COLO668 (cell line): ENCODE data around the gene NDUFS5.
"Not testable (repeated sequence)": the region's sequence is repeated elsewhere in the genome, so short reads cannot be mapped to it uniquely, and the experiment has no call there.

Experiments used
- DNase-seq: peaks from one replicate; lab custom pipeline; 2025; ENCODE audit not compliant: unreplicated experiment; lab: John Stamatoyannopoulos, UW

The NDUFS5 gene

DNA sequence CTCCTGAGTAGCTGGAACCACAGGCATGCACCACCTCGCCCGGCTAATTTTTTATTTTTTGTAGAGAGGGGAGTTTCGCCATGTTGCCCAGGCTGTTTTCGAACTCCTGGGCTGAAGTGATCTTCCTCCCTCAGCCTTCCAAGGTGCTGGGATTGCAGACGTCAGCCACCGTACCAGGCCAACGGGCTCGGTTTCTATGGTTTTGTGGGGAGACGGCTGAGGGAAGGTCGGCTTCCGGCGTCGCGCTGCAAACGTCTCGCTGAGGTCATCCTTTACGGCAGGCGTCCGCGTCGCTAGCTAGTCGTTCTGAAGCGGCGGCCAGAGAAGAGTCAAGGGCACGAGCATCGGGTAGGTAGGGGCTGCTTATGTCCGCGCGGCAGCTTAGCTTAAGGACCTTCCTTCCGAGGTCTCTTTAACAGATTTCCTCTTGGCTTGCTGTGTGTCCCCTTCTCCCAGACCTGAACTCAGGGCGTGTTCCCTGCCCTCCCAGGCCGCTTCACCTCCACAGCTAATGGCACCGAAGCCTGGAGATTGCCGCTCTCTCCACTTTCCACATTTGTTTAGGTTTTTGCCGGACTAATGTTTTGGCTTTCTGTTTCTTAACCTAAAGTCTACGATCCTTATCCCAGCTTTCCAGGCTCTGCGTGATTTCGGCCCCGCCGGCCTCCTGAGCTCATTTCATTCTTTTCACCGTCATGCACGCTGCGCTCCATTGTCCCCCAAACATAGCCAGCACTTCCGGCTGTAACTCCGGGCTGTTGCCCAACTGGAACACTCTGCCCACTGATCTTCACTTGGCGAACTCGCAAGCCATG is at the start of gene NDUFS5:
Gene NDUFS5, plus strand, starts transcription at position 300 of the 815 bp plus-strand sequence. CDS start 2,375 bp downstream, outside the sequence.
- DNase-seq, result peak; percentile 98

DNA sequence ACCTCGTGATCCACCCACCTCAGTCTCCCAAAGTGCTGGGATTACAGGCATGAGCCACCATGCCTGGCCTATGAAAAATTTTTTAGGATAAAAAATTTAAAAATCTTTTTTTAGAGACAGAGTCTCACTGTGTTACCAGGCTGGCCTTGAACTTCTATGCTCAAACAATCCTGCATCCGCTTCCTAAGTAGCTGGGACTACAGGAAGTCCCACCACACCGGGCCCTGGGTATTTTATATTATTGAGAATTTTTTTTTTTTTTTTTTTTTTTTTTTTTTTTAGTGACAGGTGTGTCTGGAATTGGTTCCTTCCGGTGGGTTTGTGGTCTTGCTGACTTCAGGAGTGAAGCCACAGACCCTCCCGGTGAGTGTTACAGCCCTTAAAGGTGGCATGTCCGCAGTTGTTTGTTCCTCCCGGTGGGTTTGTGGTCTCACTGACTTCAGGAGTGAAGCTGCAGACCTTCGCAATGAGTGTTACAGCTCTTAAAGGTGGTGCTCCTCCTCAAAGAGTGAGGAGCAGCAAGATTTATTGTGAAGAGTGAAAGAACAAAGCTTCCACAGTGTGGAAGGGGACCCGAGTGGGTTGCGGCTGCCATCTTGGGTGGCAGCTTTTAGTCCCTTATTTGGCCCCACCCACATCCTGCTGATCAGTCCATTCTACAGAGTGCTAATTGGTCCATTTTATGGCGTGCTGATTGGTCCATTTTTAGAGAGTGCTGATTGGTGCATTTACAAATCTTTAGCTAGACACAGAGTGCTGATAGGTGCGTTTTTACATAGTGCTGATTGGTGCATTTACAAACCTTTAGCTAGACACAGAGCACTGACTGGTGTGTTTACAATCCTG is 48.5 kb upstream of the NDUFS5 start:
- not testable (repeated sequence) for DNase-seq

DNA sequence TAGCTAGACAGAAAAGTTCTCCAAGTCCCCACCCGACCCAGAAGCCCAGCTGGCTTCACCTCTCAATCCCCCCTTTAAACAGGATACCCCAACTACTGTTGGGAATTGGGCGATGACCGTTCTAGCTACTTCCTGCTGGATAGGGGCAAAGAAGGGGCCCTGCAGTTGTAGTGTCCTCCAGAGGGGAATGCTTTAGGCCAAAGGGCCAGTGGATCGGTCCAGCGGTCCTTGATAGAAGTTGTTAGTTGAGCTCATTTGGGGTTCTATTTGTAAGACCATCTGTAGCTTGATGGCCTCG is 48.0 kb upstream of the NDUFS5 start:
- DNase-seq, result peak; percentile 23

DNA sequence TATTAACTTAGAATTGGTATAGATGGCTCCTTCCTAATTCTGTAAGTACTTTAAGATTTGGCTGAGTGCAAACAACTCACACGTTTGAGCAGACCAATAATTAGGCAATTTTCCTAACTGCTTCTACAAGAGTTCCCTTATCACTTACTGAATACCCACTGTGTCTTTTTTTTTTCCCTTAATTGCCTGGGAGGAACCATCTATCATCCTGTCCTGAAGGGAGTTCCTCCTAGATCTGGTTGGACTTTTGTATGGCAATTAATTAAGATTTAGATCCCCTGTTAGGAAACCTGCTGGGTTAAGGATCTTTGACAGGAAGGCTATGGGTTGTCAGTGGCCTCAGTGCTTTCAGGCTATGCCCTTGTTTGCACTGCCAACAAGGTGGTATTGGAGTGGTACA is 46.8 kb upstream of the NDUFS5 start:
- not testable (repeated sequence) for DNase-seq

DNA sequence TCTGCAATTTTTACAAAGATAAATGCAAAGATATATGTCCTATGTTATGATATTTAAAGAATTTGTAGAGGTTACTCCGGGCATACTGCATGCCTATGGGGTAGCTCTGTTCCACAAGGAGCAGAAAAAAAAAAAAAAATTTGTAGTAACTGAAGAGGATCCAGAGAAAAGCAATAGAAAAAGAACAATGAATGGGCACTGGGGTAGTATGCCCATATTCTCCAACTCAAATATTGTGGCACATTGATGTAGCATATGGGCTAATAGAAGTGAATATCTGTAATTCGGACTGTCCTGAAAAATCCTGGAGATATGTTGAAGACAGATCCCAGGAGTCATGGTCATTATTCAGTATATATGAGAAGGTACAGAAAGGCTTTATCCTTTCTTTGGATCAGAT is 36.2 kb upstream of the NDUFS5 start:
- no peak for DNase-seq

DNA sequence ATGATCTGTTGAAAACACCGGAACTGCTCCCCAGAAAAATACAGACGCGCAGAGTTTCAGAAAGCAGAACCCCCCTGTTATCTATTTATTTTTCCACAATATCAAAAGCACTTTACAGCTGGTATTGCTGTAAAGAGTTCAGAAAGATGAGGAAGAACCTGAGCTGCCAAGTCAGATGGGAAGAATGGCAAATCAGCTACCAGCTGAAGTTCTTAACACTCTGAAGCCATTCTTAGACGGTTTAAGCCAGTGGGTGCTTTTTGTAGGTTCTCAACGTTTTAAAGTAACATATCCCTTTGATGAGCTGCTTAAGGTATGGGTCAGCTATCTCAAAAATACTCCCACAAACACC is 35.8 kb upstream of the NDUFS5 start:
- DNase-seq, result no peak

DNA sequence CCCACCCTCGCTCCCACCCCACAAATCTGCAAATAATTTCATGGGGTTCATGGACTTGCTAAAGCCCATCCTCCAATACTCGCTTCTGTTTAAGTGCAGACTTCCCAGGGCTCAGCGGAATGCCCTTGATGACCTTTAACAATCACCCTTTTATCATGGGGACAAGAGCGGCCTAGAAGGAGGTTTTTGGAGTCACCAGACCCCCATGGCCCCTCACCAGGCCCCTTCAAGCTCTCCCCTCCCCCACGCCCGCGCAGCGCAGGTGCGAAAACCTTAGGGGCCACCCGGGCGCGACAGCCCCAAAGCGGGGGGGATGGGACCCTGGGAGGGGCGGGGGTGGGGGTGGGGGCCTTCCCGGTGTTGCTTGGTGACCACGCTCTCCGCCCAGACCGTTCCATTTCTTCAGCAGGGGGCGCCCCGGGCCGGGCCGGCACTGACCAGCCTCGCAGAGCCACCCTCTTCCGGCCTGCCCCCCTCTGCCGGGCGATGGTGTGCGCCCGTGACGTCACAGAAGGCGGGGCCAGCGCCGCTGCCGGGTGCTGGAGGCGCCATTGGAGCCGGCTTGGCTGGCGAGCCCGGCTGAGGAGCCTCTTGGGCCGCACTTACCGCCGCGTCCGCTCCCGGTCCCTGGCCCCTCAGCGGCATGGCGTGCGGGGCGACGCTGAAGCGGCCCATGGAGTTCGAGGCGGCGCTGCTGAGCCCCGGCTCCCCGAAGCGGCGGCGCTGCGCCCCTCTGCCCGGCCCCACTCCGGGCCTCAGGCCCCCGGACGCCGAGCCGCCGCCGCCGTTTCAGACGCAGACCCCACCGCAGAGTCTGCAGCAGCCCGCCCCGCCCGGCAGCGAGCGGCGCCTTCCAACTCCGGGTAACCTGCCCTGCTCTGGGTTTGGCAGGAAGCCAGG is 35.2 kb upstream of the NDUFS5 start, which contains the start of gene AKIRIN1:
Gene AKIRIN1, plus strand, starts transcription at position 539 of the 900 bp plus-strand sequence. Its CDS starts 105 bp downstream, at position 644.
- DNase-seq, result peak; percentile 99

DNA sequence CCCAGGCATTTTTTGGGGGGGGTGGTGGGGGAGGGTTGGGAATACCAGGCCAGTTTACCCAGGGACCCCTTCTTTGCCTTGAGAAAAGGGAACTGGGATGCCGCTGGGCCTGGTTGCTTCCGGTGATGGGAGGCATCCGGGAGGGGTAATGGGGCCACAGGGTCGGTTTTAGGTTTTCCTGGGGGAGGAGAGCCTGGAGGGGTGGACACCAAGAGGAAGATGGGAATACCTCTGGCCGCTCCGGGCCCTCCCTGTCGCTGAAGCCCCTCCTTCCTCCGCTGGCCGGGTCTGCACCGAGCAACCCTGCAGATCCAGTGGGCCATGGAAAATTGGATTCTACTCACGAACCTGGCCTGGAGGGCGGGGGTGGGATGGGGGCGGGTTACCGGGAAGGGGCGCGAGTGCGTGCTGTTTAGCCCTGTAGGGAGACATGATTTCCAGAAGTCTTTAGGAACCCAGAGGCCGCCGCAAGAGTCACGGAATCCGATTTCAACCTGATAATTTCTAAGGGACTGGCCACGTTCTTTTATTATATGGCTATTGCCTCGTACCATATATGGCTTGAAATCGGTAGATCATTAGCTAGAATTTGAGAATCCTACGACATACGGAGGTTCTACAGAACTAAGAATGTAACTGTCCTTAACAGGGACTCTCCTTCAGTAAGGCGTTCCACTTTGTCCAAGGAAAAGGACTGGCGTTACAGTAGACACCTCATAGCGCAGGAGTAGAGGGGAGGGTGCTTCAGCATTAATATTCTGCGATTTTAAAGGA is 34.3 kb upstream of the NDUFS5 start:
- DNase-seq, result peak; percentile 59

DNA sequence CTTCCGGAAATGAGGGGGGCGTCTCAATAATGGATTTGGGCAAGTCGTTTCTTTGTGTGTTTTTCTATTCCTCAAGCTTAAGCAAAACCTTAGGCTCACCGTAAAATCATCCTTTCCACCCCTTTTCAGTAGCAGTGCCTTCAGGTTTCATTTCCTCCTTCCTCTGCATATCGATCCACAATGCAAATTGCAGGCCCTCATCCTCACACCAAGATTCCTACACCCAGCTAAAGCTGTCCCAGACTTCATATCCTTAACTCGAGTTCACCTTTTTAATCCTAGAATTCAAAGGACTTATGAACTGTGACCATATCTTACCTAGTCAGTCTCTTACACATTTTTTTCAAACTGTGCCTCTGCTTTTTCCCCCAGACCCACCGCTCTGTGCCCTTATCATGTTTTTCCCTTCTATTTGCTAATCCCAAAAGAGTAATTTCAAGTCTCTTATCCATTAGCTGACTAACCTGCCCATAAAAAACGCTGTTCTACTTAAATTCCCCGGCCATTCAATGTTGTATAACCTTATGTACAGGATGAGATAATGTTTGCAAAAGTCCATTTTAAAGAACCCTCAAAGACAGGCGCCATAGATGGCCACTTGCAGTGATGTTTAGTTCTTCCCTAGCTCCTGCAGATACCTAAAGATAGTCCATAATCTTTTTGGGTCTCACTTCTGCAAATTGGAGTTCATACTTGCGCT is 33.6 kb upstream of the NDUFS5 start:
- peak; percentile 21 for DNase-seq

DNA sequence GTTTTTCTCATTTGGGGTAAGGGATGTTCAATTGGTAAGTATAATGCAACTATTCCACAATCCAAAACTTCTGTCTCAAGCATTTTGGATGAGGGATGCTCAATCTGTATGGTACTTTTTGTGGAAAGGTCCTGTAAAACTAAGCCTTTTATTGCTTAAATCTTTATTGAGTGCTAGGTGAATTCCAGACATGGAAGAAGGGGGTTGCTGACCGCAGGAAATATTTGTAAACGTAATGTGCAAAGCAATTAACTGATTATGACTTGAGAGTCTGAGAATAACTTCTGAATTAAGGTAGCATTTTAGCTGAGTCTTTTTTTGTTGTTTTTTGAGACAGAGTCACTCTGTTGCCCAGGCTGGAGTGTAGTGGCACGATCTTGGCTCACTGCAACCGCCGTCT is 32.0 kb upstream of the NDUFS5 start:
- DNase-seq, result no peak

DNA sequence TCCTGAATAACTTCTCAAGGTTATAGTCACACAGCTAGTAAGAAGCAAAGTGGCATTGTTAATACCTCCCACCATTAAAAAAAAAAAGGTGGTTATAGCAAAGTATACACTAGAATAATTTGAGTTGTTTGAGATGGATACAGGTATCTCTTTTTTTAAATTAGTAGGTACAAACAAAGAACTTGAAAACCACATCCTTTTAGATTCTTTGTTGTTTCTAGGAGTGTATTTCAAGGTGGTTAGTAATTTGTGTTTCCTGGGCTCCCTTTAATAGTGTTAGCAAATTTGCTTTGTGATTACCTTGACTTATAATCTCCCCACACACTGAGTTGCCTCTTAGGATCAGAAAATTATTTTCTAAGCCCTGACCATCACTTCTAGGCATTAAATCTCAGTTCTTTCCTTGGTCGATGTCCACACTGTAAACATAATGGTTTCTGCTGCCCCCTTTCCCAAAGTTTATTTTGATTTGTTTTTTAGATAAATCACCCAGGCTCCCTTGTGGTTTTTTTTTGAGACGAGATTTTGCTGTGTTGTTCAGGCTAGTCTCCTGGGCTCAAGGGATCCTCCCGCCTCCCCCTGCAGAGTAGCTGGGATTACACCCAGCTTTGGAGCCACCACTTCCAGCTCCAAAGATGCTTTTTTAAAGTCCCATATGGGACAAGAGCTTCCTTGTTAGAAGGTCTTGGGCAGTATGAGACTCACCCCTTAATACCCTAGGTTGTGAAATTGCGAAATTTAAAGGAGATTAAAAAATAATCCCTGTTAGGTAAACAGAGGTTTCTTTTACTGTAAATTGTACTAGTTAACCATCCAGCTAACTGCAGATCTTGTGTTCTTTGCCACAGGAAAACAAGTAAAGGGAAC is 28.9 kb upstream of the NDUFS5 start:
- no peak for DNase-seq

DNA sequence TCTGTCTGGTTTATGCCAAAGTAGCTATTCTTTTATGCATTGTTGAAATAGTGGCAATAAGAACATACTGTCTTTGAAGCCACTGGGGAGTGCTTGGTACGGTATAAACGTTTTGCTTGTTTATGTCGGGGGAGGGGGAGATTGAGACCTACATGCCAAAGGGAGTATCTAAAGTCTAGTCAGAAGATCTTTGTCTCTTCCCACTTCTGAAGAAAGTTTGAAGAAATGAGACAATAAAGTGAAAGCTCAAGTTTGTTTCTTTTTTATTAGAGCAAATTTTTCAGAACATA is 28.3 kb upstream of the NDUFS5 start:
- no peak for DNase-seq

DNA sequence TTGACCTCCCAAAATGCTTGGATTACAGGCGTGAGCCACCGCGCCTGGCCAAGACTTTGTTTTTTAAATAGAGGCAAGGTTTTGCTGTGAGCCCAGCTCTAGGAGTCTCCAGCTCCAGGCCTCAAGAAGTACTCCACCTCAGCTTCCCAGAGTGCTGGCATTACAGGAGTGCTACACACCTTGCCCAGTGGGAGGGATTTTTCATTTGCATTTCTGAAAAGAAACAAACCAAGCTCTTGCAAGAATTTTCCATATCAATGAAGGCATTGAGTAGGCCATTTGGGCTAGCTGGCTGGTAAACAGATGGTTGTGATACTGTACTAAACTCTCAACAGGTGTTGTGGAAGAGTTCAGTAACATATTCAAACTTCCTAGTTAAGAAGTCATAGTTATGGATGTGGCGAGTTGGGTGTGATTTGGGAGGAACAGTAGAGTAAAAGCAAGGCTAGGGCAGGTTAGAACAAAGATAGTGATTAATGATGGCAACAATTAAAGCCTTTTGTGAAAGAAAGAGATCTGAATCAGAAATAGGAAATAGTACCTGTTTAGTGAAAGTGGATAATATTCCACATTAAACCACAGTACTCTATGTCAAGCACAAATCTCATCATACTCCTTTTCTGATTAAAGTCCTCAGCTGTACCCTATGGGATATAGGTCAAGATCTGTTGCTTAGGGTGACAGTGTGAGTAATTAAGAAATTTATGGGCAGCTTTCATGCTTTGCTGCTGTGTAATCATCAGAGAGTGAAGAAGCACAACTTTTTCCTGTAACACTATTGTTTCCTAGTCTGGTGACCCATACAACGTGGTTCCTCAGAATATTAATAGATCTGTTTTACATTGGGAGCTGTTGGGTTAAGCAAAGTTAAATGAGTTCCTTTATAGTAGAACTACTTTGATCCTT is 24.4 kb upstream of the NDUFS5 start:
- DNase-seq, result no peak

DNA sequence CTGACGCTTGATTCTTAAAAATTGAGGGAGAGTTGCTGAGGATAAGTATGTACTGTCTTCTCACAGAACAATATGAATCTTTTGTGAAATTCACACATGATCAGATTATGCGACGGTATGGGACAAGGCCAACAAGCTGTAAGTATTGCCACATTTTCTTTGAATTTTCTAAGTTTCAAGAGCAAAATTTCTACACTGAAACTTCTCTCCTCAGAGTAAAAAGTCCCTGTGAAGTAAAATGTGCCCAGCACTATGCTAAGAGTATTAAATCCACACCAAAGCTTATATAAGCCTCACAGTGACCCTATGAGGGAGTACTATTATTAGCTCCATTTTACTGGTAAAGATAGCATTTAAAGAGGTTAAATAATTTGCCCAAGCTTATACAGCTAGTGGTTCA is 22.9 kb upstream of the NDUFS5 start:
- DNase-seq, result no peak

DNA sequence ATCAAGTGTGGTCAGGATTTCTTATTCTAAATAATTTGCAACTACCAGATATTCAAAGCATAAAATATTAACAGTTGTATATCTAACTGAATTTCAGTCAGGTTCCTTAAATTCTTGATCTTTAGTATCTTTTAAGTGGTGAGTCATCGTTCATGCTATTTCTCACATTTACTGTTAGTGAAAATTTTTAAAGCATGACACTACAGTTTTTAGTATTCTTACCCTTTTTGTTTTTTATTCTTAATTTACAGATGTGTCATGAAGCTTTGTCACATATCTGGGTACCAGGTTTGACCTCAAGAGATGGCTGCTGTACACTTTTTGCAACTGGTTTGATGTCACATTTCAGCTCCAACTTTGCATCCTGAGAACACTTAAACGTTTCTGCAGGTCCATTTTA is 22.4 kb upstream of the NDUFS5 start:
- no peak for DNase-seq

DNA sequence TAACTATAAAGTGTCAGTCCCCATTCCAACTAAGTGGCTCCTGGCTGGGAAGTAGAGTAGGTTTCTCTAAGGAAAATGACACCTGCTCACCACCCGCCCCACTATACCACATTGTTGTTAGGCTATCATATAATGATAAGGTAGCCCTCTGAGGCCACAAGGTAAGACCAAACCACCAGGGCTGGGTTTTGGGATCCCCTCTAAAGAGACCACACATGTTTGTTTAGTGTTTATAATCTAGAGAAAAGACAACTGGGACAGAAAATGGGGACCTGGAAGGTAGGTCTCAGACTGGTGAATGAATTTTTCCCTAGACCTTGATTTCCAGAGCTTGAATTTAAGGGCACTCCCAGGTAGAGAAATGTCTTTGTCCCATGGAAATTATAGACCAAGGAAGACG is 19.9 kb upstream of the NDUFS5 start:
- DNase-seq, result no peak

DNA sequence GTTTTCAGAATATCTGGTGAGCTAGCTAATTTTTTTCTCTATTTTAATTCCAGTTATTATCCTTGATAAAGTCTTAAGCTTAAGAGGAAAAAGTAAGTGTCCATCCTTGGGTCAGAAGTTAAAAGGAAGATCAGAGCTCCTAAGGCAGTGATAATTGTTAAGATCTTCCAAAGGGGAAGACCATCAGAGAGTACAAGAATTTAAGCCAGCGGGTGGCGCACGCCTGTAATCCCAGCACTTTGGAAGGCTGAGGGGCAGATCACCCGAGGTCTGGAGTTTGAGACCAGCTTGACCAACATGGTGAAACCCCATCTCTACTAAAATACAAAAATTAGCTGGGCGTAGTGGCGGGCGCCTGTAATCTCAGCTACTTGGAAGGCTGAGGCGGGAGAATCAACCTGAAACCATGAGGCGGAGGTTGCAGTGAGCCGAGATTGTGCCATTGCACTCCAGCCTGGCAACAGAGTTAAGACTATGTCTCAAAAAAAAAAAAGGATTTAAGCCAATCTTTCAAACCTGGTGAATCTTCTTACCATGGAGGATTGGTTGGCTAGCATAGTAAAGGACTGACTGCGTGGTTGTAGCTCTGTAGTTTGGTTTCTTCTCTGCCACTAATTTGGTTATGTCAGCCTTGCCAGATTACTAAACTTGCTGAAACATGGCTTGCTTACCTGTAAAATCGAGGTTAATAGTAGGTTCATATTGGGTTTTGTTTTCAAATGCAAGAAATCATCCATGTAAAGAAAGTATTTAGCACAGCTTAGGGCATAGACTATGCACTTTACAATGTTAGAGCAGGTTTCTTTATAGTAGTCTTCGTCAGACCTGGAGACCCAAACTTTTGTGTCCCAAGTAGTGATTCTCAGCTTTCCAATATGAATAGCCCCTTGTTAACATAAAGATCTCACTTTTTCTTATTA is 19.2 kb upstream of the NDUFS5 start:
- DNase-seq, result no peak
